Lung (tissue), 12 donors: ENCODE measurements around the gene CCER1. TPM values are rescaled to one million over a fixed set of nuclear protein-coding genes. Genes with fewer than 3 reads are reported as not detected.
A peak's percentile ranks its signal among the peaks of the same experiment; 100 is the strongest.

Source experiments
- ATAC-seq: fragments of 200-7000 bp; cut with Tn5 transposase; one replicate; pipeline ENCODE4 v1.9.1; 2020; ENCODE audit warnings: moderate number of reproducible peaks; ENCODE audit not compliant: insufficient read depth, low FRiP score
- DNase-seq, 3 donors: peaks; one replicate each; pipeline ENCODE4 v3.0.0-alpha.2; 2013 to 2017
- H3K27ac ChIP-seq, 2 donors: one replicate each; pipeline ENCODE4 v1.5.1; 2013; ENCODE audit warnings: mild to moderate bottlenecking in 2 of 2, moderate library complexity in 2 of 2, control low read depth in 1 of 2, inconsistent platforms in 1 of 2, low read depth in 1 of 2, low read length in 1 of 2
- H3K27me3 ChIP-seq, 3 donors: one replicate each; pipeline ENCODE4 v1.5.1; 2013; ENCODE audit warnings: low read length in 2 of 3; ENCODE audit not compliant: control insufficient read depth in 3 of 3, insufficient read depth in 3 of 3
- H3K36me3 ChIP-seq, 4 donors: one replicate each; pipeline ENCODE4 v1.5.1; 2013; ENCODE audit warnings: low read length in 4 of 4, mild to moderate bottlenecking in 1 of 4, moderate library complexity in 1 of 4; ENCODE audit not compliant: control insufficient read depth in 4 of 4, insufficient read depth in 4 of 4
- H3K4me1 ChIP-seq, 5 donors: one replicate each; pipeline ENCODE4 v1.5.1; 2013; ENCODE audit warnings: low read length in 5 of 5, mild to moderate bottlenecking in 2 of 5, moderate library complexity in 1 of 5; ENCODE audit not compliant: control insufficient read depth in 5 of 5, insufficient read depth in 5 of 5
- H3K4me3 ChIP-seq: one replicate; pipeline ENCODE4 v1.5.1; 2013; ENCODE audit warnings: mild to moderate bottlenecking, control low read depth, moderate library complexity
- H3K9ac ChIP-seq, 2 donors: one replicate each; pipeline ENCODE4 v1.5.1; 2013; ENCODE audit warnings: low read length in 2 of 2, control low read depth in 1 of 2; ENCODE audit not compliant: insufficient read depth in 1 of 2
- H3K9me3 ChIP-seq, 4 donors: one replicate each; pipeline ENCODE4 v1.5.1; 2013; ENCODE audit warnings: low read length in 3 of 4, mild to moderate bottlenecking in 1 of 4, moderate library complexity in 1 of 4; ENCODE audit not compliant: control insufficient read depth in 4 of 4, insufficient read depth in 3 of 4
- WGBS, 2 donors: extraction: QIAGEN DNeasy Blood & Tissue Kit; methylation state at CpG; one replicate each; pipeline ENCODE4 v1.1.7; 2013; 5-methylcytosine and 5-hydroxymethylcytosine counted together
- polyA plus RNA-seq, 2 donors: library from polyadenylated mRNA; stranded (reverse); fragments of 200-250 nt; gene quantifications; one replicate each; pipeline ENCODE4 v1.2.1, GENCODE V29; 2013
- total RNA-seq, 2 donors: library from RNA; depleted of rRNA in 1 of 2; stranded (reverse); fragments of >200 nt in 1 of 2; gene quantifications; one replicate each; pipeline ENCODE4 v1.2.1, GENCODE V29; 2014 to 2021
- TF ChIP-seq, protein P1 (sequence below): IDR thresholded peaks from 2 replicates; pipeline ENCODE4 v1.5.1; 2012; ENCODE audit warnings: mild to moderate bottlenecking; ENCODE audit errors: control extremely low read depth, extremely low read depth
- donor health status: control.
- donor health status: control.
- donor health status: Bipolar disorder and iron deficiency.
- donor health status: healthy.
- donor health status: DM: yes; HTN: yes; CAD: no.

CCER1 gene
- total and polyA plus RNA-seq, 4 donors: not detected

- H3K4me1 ChIP-seq: peaks cover 0 to 41% (median 3%) of the 10 kb centered on the region in 5 donors
- H3K27ac ChIP-seq: no peak overlapping the region
- H3K36me3 ChIP-seq: no peaks in the 10 kb centered on the region
- WGBS, 2 donors: 63 to 76% methylated on average over 2 of the region's 2 CpGs
- DNase-seq (peak; percentile 43 to 76 (median 74)), ATAC-seq (no peak)
- H3K9me3 ChIP-seq: no peaks in the 10 kb centered on the region
- TF ChIP-seq, protein P1, sequence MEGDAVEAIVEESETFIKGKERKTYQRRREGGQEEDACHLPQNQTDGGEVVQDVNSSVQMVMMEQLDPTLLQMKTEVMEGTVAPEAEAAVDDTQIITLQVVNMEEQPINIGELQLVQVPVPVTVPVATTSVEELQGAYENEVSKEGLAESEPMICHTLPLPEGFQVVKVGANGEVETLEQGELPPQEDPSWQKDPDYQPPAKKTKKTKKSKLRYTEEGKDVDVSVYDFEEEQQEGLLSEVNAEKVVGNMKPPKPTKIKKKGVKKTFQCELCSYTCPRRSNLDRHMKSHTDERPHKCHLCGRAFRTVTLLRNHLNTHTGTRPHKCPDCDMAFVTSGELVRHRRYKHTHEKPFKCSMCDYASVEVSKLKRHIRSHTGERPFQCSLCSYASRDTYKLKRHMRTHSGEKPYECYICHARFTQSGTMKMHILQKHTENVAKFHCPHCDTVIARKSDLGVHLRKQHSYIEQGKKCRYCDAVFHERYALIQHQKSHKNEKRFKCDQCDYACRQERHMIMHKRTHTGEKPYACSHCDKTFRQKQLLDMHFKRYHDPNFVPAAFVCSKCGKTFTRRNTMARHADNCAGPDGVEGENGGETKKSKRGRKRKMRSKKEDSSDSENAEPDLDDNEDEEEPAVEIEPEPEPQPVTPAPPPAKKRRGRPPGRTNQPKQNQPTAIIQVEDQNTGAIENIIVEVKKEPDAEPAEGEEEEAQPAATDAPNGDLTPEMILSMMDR: no peak
- H3K4me3 ChIP-seq: no peak overlapping the region
- no peaks in the 10 kb centered on the region for H3K27me3 ChIP-seq
- no peak overlapping the region for H3K9ac ChIP-seq
These were observed 37.5 kb downstream of the CCER1 start for GRCh38 chr12:90917431-90917830.

DNA sequence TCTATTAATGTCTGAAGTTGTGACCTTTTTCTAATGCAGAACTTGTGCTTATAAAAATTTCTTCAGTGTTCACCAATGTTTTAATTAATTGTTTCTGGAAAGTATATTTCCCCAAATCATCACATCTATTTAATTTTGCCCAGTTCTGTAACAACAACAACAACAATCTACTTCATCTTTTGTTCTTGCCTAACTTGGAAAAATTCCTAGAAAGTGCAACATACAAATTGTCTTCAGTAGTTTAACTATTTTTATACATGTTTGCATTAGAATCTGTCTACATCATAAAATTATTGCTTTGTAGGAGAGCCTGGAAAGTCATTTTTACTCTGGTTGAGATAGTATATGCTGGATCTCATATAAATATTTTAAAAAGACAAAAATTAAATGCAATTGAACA is 38.5 kb downstream of the CCER1 start:
- no peak overlapping the region for H3K4me3 ChIP-seq
- no peak for ATAC-seq

DNA sequence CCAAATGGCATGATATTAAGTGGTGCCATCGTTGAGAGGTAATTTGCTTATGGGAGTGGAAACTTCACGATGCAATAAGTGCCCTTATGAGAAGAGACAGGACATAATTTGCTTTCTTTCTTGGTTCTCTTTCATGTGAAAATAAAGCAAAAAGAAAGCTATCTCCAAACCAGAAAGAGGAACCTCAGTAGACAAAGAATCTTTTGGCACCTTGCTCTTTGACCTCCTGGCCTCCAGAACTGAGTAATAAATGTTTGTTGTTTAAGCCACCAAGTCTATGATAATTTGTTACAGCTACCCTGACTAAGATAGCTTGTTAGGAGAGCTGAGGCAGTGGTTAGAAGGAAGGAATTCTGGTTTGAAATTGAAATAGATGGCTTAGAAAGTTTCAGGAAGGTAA is 39.6 kb downstream of the CCER1 start:
- WGBS, 2 donors: 82 to 89% methylated on average over 2 of the region's 2 CpGs

More for the DNA sequence above, 38.5 kb downstream of the CCER1 start:
- H3K36me3 ChIP-seq: no peaks in the 10 kb centered on the region
- H3K27ac ChIP-seq: no peak overlapping the region
- TF ChIP-seq, protein P1: no peak
- peak in 2 of 3 donors; percentile 80 to 83 for DNase-seq
- H3K4me1 ChIP-seq: peaks cover 0 to 32% (median 3%) of the 10 kb centered on the region in 5 donors
- H3K9me3 ChIP-seq: no peaks in the 10 kb centered on the region
- H3K9ac ChIP-seq: no peak overlapping the region
- H3K27me3 ChIP-seq: no peaks in the 10 kb centered on the region

DNA sequence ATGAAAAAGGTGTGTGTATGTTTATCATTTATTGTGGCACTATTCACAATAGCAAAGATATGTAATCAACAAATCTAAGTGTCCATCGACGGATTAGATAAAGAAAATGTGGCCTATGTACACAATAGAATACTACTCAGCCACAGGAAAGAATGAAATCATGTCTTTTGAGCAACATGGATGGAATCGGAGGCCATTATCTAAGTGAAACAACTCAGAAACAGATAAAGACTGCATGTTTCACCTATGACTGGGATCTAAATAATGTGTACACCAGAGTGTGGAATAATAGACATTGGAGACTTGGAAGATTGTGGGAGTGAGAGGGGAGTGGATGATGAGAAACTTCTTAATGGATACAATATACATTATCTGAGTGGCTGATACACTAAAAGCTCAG is 44.0 kb downstream of the CCER1 start:
- no peak for ATAC-seq
- no peak for DNase-seq
- Histone ChIP-seq H3K9me3 (no peaks in the 10 kb centered on the region), H3K36me3 (no peaks in the 10 kb centered on the region), H3K4me1 (peaks cover 0 to 8% (median 0%) of the 10 kb centered on the region in 5 donors), H3K27me3 (no peaks in the 10 kb centered on the region), H3K4me3 (no peak overlapping the region), H3K9ac (no peak overlapping the region), H3K27ac (no peak overlapping the region)
- 62 to 85% methylated on average over 3 of the region's 3 CpGs for WGBS, 2 donors
- TF ChIP-seq, protein P1: no peak

More for the DNA sequence above, 39.6 kb downstream of the CCER1 start:
- Histone ChIP-seq H3K9me3 (no peaks in the 10 kb centered on the region), H3K27ac (no peak overlapping the region), H3K4me1 (peaks cover 0 to 29% (median 3%) of the 10 kb centered on the region in 5 donors), H3K9ac (no peak overlapping the region), H3K4me3 (no peak overlapping the region), H3K27me3 (no peaks in the 10 kb centered on the region), H3K36me3 (no peaks in the 10 kb centered on the region)
- ATAC-seq (no peak), DNase-seq (no peak)
- TF ChIP-seq, protein P1: no peak
